Tibial nerve (tissue), 4 donors: ENCODE measurements around the gene PJA1. TPM values are rescaled to one million over a fixed set of nuclear protein-coding genes. Genes with fewer than 3 reads are reported as not detected.

Experiments
- DNase-seq, 2 donors: peaks; one replicate each; pipeline ENCODE4 v3.0.0-alpha.2; 2019; ENCODE audit warnings: low spot score in 2 of 2
- H3K27ac ChIP-seq, 4 donors: fragments of 200-600 bp; sonication (generic) in 3 of 4; one replicate each; pipeline ENCODE4 v1.5.1; 2017 to 2019; ENCODE audit warnings: mild to moderate bottlenecking in 1 of 4
- H3K27me3 ChIP-seq, 2 donors: fragments of 200-600 bp; sonication (generic) in 1 of 2; one replicate each; pipeline versions ENCODE4 v1.5.1 to v1.6.0; 2017 to 2019
- H3K36me3 ChIP-seq, 3 donors: fragments of 200-600 bp; sonication (generic); one replicate each; pipeline ENCODE4 v1.5.1; 2018 to 2019
- H3K4me1 ChIP-seq, 4 donors: fragments of 200-600 bp; sonication (generic) in 3 of 4; one replicate each; pipeline ENCODE4 v1.5.1; 2017 to 2019
- H3K4me3 ChIP-seq, 4 donors: fragments of 200-600 bp; sonication (generic) in 3 of 4; one replicate each; pipeline ENCODE4 v1.5.1; 2017 to 2019; ENCODE audit warnings: mild to moderate bottlenecking in 1 of 4, moderate library complexity in 1 of 4
- H3K9me3 ChIP-seq, 4 donors: fragments of 200-600 bp; sonication (generic) in 3 of 4; one replicate each; pipeline ENCODE4 v1.5.1; 2017 to 2019
- EP300 ChIP-seq, 2 donors: sonication (generic); formaldehyde crosslinking; IDR thresholded peaks; one replicate each; pipeline ENCODE4 v1.6.1; 2017; ENCODE audit warnings: antibody characterized with exemption in 2 of 2, mild to moderate bottlenecking in 1 of 2
- POLR2A ChIP-seq, 2 donors: fragments of 450-650 bp; IDR thresholded peaks; one replicate each; pipeline ENCODE4 v1.6.1; 2017; ENCODE audit warnings: antibody characterized with exemption in 2 of 2, mild to moderate bottlenecking in 2 of 2, moderate library complexity in 2 of 2
- WGBS, 2 donors: methylation state at CpG; one replicate each; pipeline ENCODE4 v1.1.5; 2018; 5-methylcytosine and 5-hydroxymethylcytosine counted together
- total RNA-seq, 4 donors: library from RNA; depleted of rRNA; stranded (reverse); fragments of >200 nt; gene quantifications; one replicate each; pipeline ENCODE4 v1.1.0, GENCODE V29; 2016
- TF ChIP-seq, protein P1 (sequence below), 5 experiments: fragments of 200-600 bp in 3 of 5; fragments of 450-650 bp in 2 of 5; sonication (generic) in 3 of 5; IDR thresholded peaks; one replicate each; pipeline ENCODE4 v1.5.1; 2016 to 2019; ENCODE audit warnings: antibody characterized with exemption in 5 of 5, mild to moderate bottlenecking in 3 of 5, moderate library complexity in 2 of 5

Gene PJA1
- total RNA-seq, 4 donors from 2014 or later: 22.8 to 45.0 (median 32.7) TPM

DNA sequence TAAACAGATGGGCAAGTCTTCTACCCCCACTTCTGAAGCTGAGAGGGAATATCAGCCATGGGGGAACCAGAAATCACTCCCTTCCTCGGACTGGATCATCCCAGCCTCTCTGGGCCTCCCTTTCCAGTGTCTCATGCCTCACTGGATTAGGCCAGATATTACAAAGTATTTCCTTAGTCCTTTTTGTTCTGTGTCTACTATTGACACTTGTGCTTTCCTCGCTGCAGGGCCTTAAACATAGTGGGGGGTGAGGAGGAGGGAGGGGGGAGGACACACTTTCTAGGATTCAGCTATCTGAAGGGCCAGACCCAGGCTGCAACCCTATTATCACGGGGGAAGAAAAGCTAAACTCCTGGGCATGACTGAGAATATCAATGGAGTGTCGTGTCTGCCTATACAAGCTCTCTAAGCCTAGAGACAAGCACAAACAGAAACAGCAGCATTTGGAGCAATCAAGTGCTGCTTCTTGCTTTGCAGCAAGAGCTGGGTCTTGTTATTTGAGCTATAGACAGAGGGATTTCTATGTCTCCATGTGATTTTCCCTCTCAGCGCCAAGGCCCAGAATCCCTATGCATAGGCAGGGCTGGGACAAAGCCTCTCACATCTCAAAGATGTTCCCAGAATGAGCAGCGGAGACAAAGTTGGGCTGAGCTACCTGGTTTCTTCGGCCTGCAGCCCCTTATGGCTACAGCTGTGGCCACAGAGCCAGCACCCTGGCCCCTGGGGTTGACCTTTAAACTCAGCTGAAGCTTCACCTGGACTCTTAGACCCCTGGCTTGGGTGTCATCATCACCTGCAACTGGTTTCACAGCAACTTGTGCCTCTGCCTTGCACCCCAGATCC lies 20.2 kb downstream of the PJA1 start:
- DNase-seq: no peak
- Histone ChIP-seq H3K27ac (peak overlapping the region in 1 of 4 donors; percentile 28), H3K4me3 (no peak overlapping the region), H3K27me3 (peaks cover 0 to 7% of the 10 kb centered on the region in 2 donors), H3K36me3 (no peaks in the 10 kb centered on the region), H3K9me3 (no peaks in the 10 kb centered on the region), H3K4me1 (peaks cover 0 to 17% (median 0%) of the 10 kb centered on the region in 4 donors)
- TF ChIP-seq POLR2A (IDR thresholded peaks at IDR 0.05) (no peak), EP300 (IDR thresholded peaks at IDR 0.05) (no peak)
- TF ChIP-seq, protein P1, sequence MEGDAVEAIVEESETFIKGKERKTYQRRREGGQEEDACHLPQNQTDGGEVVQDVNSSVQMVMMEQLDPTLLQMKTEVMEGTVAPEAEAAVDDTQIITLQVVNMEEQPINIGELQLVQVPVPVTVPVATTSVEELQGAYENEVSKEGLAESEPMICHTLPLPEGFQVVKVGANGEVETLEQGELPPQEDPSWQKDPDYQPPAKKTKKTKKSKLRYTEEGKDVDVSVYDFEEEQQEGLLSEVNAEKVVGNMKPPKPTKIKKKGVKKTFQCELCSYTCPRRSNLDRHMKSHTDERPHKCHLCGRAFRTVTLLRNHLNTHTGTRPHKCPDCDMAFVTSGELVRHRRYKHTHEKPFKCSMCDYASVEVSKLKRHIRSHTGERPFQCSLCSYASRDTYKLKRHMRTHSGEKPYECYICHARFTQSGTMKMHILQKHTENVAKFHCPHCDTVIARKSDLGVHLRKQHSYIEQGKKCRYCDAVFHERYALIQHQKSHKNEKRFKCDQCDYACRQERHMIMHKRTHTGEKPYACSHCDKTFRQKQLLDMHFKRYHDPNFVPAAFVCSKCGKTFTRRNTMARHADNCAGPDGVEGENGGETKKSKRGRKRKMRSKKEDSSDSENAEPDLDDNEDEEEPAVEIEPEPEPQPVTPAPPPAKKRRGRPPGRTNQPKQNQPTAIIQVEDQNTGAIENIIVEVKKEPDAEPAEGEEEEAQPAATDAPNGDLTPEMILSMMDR (IDR thresholded peaks at IDR 0.05): no peak
- 43 to 50% methylated on average over 7 of the region's 7 CpGs for WGBS, 2 donors

DNA sequence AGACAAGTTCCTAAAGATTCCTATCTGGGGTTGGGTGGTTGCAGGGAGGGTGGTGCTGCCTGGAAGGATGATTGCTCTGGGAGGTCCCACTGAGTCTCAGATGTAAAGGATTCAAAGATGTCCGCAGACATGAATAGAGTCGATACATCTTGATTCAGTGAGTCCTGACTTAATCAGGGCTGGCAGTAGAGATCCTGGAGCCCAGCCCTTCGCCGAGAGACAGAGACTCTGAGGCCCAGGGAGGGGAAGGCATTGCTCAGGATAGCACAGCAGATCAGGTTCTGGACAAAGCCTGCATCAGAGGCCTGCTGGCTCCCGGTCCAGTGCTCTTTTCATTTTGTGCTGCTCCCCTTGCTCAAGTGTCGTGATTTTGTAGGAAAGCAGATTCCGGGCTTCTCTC lies 21.7 kb downstream of the PJA1 start:
- H3K27me3 ChIP-seq: peaks cover 0 to 7% of the 10 kb centered on the region in 2 donors
- no peak for DNase-seq

DNA sequence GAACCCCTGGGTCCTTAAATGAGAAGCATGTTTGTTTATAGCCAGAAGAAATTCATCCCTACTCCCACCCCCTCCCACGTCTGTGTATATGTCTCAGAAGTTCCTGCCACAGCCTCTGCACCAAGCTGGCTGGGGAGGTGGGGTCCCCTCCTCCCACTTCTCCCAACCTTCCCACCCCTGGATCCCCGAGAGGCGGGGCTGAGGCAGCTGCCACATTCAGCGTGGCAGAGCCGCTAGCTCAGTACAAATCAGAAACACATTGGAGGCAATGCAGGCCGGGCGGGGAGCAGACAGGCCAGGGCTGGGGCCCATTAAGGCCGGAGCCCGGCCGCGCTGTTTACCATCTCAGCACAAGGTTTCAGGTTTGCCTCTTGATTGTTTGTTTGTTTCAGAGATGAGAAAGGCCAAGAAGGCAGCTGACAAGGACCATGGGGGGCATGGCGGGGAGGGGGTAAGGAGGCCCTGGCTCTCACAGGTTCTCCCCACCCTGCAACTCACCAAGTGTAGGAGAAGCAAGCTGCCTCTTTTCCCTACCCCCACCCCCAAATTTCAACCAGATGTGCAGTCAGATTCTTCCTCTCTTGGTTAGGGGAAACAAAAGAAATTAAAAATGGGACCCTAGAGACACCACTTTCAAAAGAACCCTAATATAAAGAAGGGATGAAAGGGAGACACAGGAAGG lies 22.3 kb downstream of the PJA1 start:
- peaks cover 0 to 7% of the 10 kb centered on the region in 2 donors for H3K27me3 ChIP-seq
- H3K4me3 ChIP-seq: no peak overlapping the region
- WGBS, 2 donors: 64 to 70% methylated on average over 10 to 12 of the region's 12 CpGs
- no peaks in the 10 kb centered on the region for H3K36me3 ChIP-seq
- no peaks in the 10 kb centered on the region for H3K9me3 ChIP-seq
- peak overlapping the region in 2 of 4 donors; percentile 42 to 60 for H3K27ac ChIP-seq
- H3K4me1 ChIP-seq: peaks cover 0 to 36% (median 0%) of the 10 kb centered on the region in 4 donors
- no peak for DNase-seq
- TF ChIP-seq, protein P1 (IDR thresholded peaks at IDR 0.05): no peak
- TF ChIP-seq EP300 (IDR thresholded peaks at IDR 0.05) (no peak), POLR2A (IDR thresholded peaks at IDR 0.05) (no peak)

More for the DNA sequence above, 21.7 kb downstream of the PJA1 start:
- H3K36me3 ChIP-seq: no peaks in the 10 kb centered on the region
- H3K4me1 ChIP-seq: peaks cover 0 to 30% (median 0%) of the 10 kb centered on the region in 4 donors
- H3K9me3 ChIP-seq: no peaks in the 10 kb centered on the region
- no peak overlapping the region for H3K27ac ChIP-seq
- WGBS, 2 donors: 75 to 94% methylated on average over 5 to 7 of the region's 7 CpGs
- no peak overlapping the region for H3K4me3 ChIP-seq
- TF ChIP-seq EP300 (IDR thresholded peaks at IDR 0.05) (no peak), POLR2A (IDR thresholded peaks at IDR 0.05) (no peak)
- TF ChIP-seq, protein P1 (IDR thresholded peaks at IDR 0.05): no peak

DNA sequence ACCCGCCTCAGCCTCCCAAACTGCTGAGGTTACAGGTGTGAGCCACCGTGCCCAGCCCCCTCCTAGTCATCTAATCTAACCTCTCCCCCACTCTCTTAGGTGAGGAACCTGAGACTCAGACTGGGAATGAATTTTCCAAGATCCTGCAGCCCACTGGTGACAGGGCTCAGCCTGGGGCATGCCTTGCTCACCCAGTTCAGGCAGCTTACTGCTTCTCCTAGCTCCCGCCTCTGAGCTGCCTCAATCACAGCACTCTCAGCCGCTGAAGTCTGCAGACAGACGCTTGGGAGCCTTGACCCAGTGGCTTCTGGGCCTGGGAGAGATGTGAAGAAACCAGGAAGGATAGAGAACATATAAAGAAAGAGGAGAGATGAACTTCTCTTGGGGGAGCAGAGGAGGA lies 24.4 kb downstream of the PJA1 start:
- Histone ChIP-seq H3K27ac (peak overlapping the region in 1 of 4 donors; percentile 60), H3K4me3 (no peak overlapping the region), H3K27me3 (peaks cover 0 to 11% of the 10 kb centered on the region in 2 donors), H3K36me3 (no peaks in the 10 kb centered on the region), H3K9me3 (no peaks in the 10 kb centered on the region), H3K4me1 (peaks cover 0 to 55% (median 2%) of the 10 kb centered on the region in 4 donors)
- WGBS, 2 donors: 68 to 80% methylated on average over 4 to 5 of the region's 5 CpGs
- no peak for DNase-seq
- TF ChIP-seq POLR2A (IDR thresholded peaks at IDR 0.05): no peak
- TF ChIP-seq, protein P1 (IDR thresholded peaks at IDR 0.05): no peak
- TF ChIP-seq EP300 (IDR thresholded peaks at IDR 0.05): no peak

DNA sequence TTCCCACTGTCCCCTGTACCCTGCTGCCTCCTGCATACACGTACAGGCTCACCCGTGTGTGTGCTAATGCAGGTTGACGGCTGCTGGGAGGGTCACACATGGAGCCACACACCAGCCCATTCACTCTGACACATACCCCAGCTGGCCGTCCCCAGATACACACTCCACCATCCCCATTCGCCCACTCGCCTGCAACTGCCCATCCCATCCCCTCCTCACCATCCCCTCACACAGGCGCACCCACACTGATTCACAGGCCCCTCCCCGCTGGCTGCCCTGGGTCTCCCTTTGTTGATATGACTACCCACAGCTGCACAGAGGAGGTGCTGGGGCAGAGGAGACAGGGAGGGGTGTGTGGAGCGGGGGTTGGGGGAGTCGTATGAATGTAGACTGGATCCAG lies 25.7 kb downstream of the PJA1 start:
- TF ChIP-seq EP300 (IDR thresholded peaks at IDR 0.05) (no peak), POLR2A (IDR thresholded peaks at IDR 0.05) (no peak)
- TF ChIP-seq, protein P1 (IDR thresholded peaks at IDR 0.05): no peak
- 55 to 62% methylated on average over 10 of the region's 10 CpGs for WGBS, 2 donors
- Histone ChIP-seq H3K4me3 (no peak overlapping the region), H3K27me3 (peaks cover 0 to 21% of the 10 kb centered on the region in 2 donors), H3K27ac (peak overlapping the region in 2 of 4 donors; percentile 24 to 30), H3K4me1 (peaks cover 0 to 59% (median 2%) of the 10 kb centered on the region in 4 donors), H3K9me3 (no peaks in the 10 kb centered on the region), H3K36me3 (no peaks in the 10 kb centered on the region)
- DNase-seq: no peak
